Measurements from ENCODE around the gene LFNG. TPM values are rescaled to one million over a fixed set of nuclear protein-coding genes. Genes with fewer than 3 reads are reported as not detected.

Gene LFNG
- polyA plus RNA-seq, 2 of the 4 experiments (the other 2 are of a cell fraction), result 2.3 to 7.3 TPM

GRCh38 chr7:2482725-2483451, 36.7 kb upstream of the LFNG start:
- Histone ChIP-seq H3K4me1 (peaks cover 8% of the 10 kb centered on the region; the same call in 1 of the 3 replicates), H3K4me2 (no peak overlapping the region), H3K27ac (no peak overlapping the region), H3K9me3 (peaks cover 11% of the 10 kb centered on the region; the same call in 2 of the 3 replicates), H3K4me3 (no peak overlapping the region)
- no peak for ATAC-seq
- ChIA-PET POLR2A (no interaction called here), CTCF (interaction anchor here (0.6 to 3.3 kb wide), 4 partner anchors 13 to 197 kb away, joined by 3 to 23 read pairs (median 5); no protein-coding TSS in a partner anchor)
- WGBS (ENCODE audit: missing lambda C conversion rate), result 50% methylated on average over 10 of the region's 10 CpGs
- peak in 1 of 2 experiments; percentile 63 for DNase-seq (ENCODE audit: low read depth in 1 of 2, low spot score in 1 of 2)
- TF ChIP-seq MAX (IDR thresholded peaks at IDR 0.05) (no peak), CTCF (IDR thresholded peaks at IDR 0.05) (0 out of 3 replicates have a peak, but pooled peaks have one; percentile 5), KDM1A (IDR thresholded peaks at IDR 0.05; ENCODE audit: low read depth) (peak; percentile 31; the same call in 1 of the 2 replicates), MAZ (IDR thresholded peaks at IDR 0.05; ENCODE audit: borderline replicate concordance, low read depth, low read length) (no peak), TP53 (CRISPR knock-in tag; IDR thresholded peaks at IDR 0.05) (no peak), HOXB5 (CRISPR knock-in tag; IDR thresholded peaks at IDR 0.05) (no peak), ZC3H11A (IDR thresholded peaks at IDR 0.05) (no peak), HES2 (IDR thresholded peaks at IDR 0.05) (no peak)
- no peak for FAIRE-seq

- no peak for ATAC-seq
- peaks cover 11% of the 10 kb centered on the region; the same call in 2 of the 3 replicates for H3K9me3 ChIP-seq
- DNase-seq (ENCODE audit: low read depth in 1 of 2, low spot score in 1 of 2), result no peak
- no peak for TF ChIP-seq NR3C1 (IDR thresholded peaks at IDR 0.05)
- TF ChIP-seq RNF2 (IDR thresholded peaks at IDR 0.05; ENCODE audit: borderline replicate concordance, low read depth), result no peak
- TF ChIP-seq MYC (IDR thresholded peaks at IDR 0.05; ENCODE audit: borderline replicate concordance, low read length), result no peak
- no peak for TF ChIP-seq ZC3H11A (IDR thresholded peaks at IDR 0.05)
- no peak for TF ChIP-seq BHLHE40 (IDR thresholded peaks at IDR 0.05; ENCODE audit: low read depth, low read length)
- TF ChIP-seq ATOH8 (CRISPR knock-in tag; IDR thresholded peaks at IDR 0.05; ENCODE audit: low read depth), result no peak
- TF ChIP-seq HOXB13 (CRISPR knock-in tag; IDR thresholded peaks at IDR 0.05; ENCODE audit: low read depth), result no peak
- TF ChIP-seq CBX8 (IDR thresholded peaks at IDR 0.05), result no peak
- no peak for TF ChIP-seq CEBPB (IDR thresholded peaks at IDR 0.05)
- no peak for TF ChIP-seq BCL3 (IDR thresholded peaks at IDR 0.05)
- TF ChIP-seq CHD2 (IDR thresholded peaks at IDR 0.05; ENCODE audit: low read length, partially characterized antibody), result no peak
- no peak overlapping the region for H3K4me3 ChIP-seq
- 10% methylated on average over 5 of the region's 5 CpGs for WGBS (ENCODE audit: missing lambda C conversion rate)
- ChIA-PET CTCF (interaction anchor here (0.7 to 3.3 kb wide), 4 partner anchors 14 to 76 kb away, joined by 3 to 23 read pairs (median 6); no protein-coding TSS in a partner anchor), POLR2A (no interaction called here)
- H3K27ac ChIP-seq, result no peak overlapping the region
- H3K4me1 ChIP-seq, result peaks cover 1% of the 10 kb centered on the region; the same call in 1 of the 3 replicates
- no peak overlapping the region for H3K4me2 ChIP-seq
- no peak for FAIRE-seq
Measured at GRCh38 chr7:2483494-2483893, 36.1 kb upstream of the LFNG start.
